GM19438 (cell line): ENCODE measurements around the gene TRIO.
"Not testable (repeated sequence)": the region's sequence is repeated elsewhere in the genome, so short reads cannot be mapped to it uniquely, and the experiment has no call there.

Experiments
- ATAC-seq: cut with Tn5 transposase; IDR thresholded peaks from one replicate; pipeline ENCODE4 v1.9.1; 2021; ENCODE audit warnings: low read depth; ENCODE audit not compliant: unreplicated experiment

TRIO gene

GRCh38 chr5:14419686-14420085 is 276.5 kb downstream of the TRIO start:
- ATAC-seq: no peak

GRCh38 chr5:14420101-14420811 is 277.1 kb downstream of the TRIO start:
- no peak for ATAC-seq

DNA sequence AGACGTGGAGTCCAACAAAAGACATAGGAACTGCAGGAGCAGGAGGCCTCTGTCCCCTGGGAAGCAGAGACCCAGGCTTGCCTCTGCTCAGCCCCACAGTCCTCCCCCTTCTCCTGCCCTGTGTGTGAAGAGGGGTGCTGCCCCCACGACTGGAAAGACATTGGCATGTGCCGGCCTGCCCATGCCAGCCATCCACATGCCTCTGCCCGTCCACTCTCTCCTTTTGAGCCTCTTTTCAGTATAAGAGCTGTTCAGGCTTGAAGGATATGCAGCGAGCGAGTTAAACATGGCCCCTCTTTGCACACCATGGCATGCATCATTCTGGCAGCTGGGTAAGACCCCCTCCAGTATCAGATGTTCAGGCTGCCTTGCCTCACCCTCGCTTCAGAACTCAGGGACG is 278.7 kb downstream of the TRIO start:
- no peak for ATAC-seq

GRCh38 chr5:14424011-14424685 is 281.0 kb downstream of the TRIO start:
- no peak for ATAC-seq

- no peak for ATAC-seq
These were observed 282.4 kb downstream of the TRIO start for GRCh38 chr5:14425559-14425958.

DNA sequence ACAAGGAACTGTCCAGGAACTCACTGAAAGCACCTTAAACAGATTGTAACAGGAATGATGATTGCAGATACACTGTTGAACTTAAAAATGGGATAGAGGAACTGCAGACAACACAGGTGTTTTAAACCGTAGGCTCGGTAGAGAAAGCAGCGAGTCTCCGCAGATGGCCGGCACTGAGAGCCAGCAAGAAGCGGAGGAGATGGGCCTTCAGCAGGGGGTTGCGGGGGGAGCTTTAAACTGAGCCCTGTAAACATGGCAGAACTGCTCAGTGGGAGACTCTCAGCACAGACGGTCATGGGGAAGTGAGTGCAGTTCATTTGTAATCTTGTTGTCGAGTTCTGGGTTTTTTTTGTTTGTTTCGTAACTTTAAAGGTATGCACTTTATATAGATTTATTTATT is 283.4 kb downstream of the TRIO start:
- no peak for ATAC-seq

GRCh38 chr5:14428302-14429081 is 285.4 kb downstream of the TRIO start:
- ATAC-seq: no peak

- ATAC-seq: no peak
These were observed 286.2 kb downstream of the TRIO start for GRCh38 chr5:14429101-14430050.

GRCh38 chr5:14431534-14431933 is 288.4 kb downstream of the TRIO start:
- no peak for ATAC-seq

GRCh38 chr5:14432931-14433589 is 289.9 kb downstream of the TRIO start:
- no peak for ATAC-seq

GRCh38 chr5:14435481-14435880 is 292.3 kb downstream of the TRIO start:
- no peak for ATAC-seq

DNA sequence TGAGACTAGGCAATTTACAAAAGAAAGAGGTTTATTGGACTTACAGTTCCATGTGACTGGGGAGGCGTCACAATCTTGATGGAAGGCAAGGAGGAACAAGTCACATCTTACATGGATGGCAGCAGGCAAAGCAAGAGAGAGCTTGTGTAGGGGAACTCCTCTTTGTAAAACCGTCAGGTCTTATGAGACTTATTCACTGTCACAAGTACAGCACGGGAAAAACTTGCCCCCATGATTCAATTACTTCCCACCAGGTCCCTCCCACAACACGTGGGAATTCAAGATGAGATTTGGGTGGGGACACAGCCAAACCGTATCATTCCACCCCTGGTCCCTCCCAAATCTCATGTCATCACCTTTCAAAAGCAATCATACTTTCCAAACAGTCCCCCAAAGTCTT is 293.0 kb downstream of the TRIO start:
- ATAC-seq: not testable (repeated sequence)

- no peak for ATAC-seq
These were observed 293.8 kb downstream of the TRIO start for GRCh38 chr5:14436801-14437542.

- no peak for ATAC-seq
These were observed 295.1 kb downstream of the TRIO start for GRCh38 chr5:14438195-14438606.

- ATAC-seq: no peak
These were observed 296.1 kb downstream of the TRIO start for GRCh38 chr5:14439087-14439871.

DNA sequence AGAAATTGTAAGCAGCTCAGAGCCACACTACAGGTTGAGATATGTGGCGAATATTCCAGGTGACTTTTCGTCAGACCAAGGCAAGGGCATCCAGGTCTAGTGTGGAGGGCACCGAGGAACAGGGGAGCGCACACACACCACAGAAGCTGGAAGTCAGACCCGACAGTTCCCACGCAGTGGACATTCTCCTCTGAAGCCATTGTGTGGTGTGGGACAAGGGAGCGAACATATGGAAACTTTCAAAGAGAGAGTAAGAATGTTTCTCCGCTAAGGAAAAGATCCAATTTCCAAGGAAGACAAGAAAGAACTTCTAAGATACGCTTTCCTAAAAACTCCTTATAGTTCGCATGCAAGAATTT is 297.1 kb downstream of the TRIO start:
- no peak for ATAC-seq

DNA sequence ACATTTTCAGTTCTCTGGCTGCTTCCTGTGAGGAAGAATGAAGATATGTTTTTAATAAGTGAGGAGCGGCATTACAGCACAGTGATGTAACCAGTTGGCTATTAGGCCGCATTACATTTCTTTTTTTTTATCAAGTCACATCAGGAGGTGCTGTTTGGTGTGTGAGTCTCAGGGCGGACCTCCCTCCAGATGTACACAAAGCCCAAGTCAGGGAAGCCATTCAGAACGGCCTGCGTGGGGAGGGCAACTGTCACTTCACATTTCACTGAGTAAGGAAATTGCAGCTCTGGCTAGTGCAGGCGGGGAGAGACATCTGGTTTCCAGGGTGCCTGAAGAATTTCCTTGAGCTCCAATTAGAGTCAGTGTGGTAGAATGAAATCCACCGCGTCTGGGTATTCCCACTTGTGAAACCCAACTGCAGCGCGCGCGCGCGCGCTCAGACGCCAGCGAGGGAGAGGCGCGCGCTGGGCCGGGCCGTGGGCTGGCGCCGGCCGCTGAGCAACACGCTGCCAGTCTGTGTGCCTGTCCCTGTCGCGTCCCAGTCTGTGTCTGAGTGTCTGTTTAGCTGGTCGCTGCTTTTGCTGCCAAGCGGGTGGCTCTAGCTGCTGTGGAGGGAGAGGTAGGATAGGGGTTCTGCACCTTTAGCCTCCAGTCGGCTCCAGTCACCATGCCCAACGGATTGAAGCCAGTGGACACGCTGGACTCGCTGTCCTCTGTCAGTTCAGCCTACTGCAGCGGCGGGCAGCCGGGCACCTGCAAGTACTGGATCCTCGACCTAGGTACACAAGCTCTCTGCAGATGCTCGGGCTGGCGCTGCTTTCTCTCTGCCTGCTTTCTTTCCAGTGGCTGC is 297.7 kb downstream of the TRIO start:
- no peak for ATAC-seq

GRCh38 chr5:14441641-14442040 is 298.5 kb downstream of the TRIO start:
- no peak for ATAC-seq
